WTC11 (cell line): ENCODE results near the gene PPP1R16B. TPM values are rescaled to one million over a fixed set of nuclear protein-coding genes. Genes with fewer than 3 reads are reported as not detected.

ENCODE experiments used
- ATAC-seq: fragments of 200-7000 bp; cut with Tn5 transposase; 2 replicates; pipeline ENCODE4 v1.10.0; 2021; ENCODE audit warnings: mild to moderate bottlenecking, moderate library complexity
- CTCF ChIA-PET: fragments of 300-600 bp; sonication (Branson Sonifier 250); formaldehyde crosslinking; loops from one replicate; lab custom pipeline; 2021; ENCODE audit warnings: antibody characterized with exemption; lab: Charles Lee
- POLR2A ChIA-PET: fragments of 350-600 bp; sonication (Branson Sonifier 250); formaldehyde crosslinking; loops from one replicate; lab custom pipeline; 2021; ENCODE audit warnings: antibody characterized with exemption; lab: Charles Lee
- DNase-seq: peaks from one replicate; pipeline ENCODE4 v3.0.0; 2021; ENCODE audit warnings: low spot score
- H3K27ac Mint-ChIP-seq: 2 replicates; pipeline ENCODE4 v1.8.0; 2021; ENCODE audit warnings: mixed read lengths
- H3K27me3 Mint-ChIP-seq: 2 replicates; pipeline ENCODE4 v1.8.0; 2021; ENCODE audit warnings: low read depth, mild to moderate bottlenecking, moderate library complexity, mixed read lengths
- H3K36me3 Mint-ChIP-seq: 2 replicates; pipeline ENCODE4 v1.8.0; 2021; ENCODE audit warnings: mixed read lengths
- H3K4me1 Mint-ChIP-seq: 2 replicates; pipeline ENCODE4 v1.8.0; 2022; ENCODE audit warnings: mixed read lengths
- H3K4me3 Mint-ChIP-seq: 2 replicates; pipeline ENCODE4 v1.8.0; 2021; ENCODE audit warnings: mild to moderate bottlenecking, moderate library complexity, mixed read lengths
- H3K9me3 Mint-ChIP-seq: 2 replicates; pipeline ENCODE4 v1.8.0; 2021; ENCODE audit warnings: mixed read lengths
- ARID4B ChIP-seq: sonication (generic); formaldehyde crosslinking; IDR thresholded peaks from 2 replicates; pipeline ENCODE4 v1.8.0; 2023; ENCODE audit warnings: missing genetic modification reagents, mild to moderate bottlenecking, borderline replicate concordance
- OVOL2 ChIP-seq: fragments of 250-450 bp; sonication (Bioruptor Pico); IDR thresholded peaks from 2 replicates; pipeline ENCODE4 v1.9.0; 2021; ENCODE audit warnings: mild to moderate bottlenecking, borderline replicate concordance
- PRDM15 ChIP-seq: sonication (generic); formaldehyde crosslinking; IDR thresholded peaks from 2 replicates; pipeline ENCODE4 v1.8.0; 2022; ENCODE audit warnings: missing genetic modification reagents
- STAT6 ChIP-seq: sonication (generic); formaldehyde crosslinking; conservative IDR thresholded peaks from 2 replicates; pipeline ENCODE4 v1.8.1; 2023; ENCODE audit warnings: mild to moderate bottlenecking, low read depth, missing genetic modification reagents, moderate library complexity
- TP53 ChIP-seq: sonication (generic); formaldehyde crosslinking; IDR thresholded peaks from 2 replicates; pipeline ENCODE4 v1.8.1; 2023; ENCODE audit warnings: mild to moderate bottlenecking, missing genetic modification reagents
- ZBTB21 ChIP-seq: sonication (generic); formaldehyde crosslinking; IDR thresholded peaks from 2 replicates; pipeline ENCODE4 v1.8.1; 2023; ENCODE audit warnings: mild to moderate bottlenecking, missing genetic modification reagents, borderline replicate concordance
- ZNF138 ChIP-seq: sonication (generic); formaldehyde crosslinking; conservative IDR thresholded peaks from 2 replicates; pipeline ENCODE4 v1.8.1; 2022; ENCODE audit warnings: mild to moderate bottlenecking, moderate library complexity, missing genetic modification reagents
- ZNF263 ChIP-seq: sonication (generic); formaldehyde crosslinking; IDR thresholded peaks from 2 replicates; pipeline ENCODE4 v1.8.1; 2022; ENCODE audit warnings: low read depth, mild to moderate bottlenecking, moderate library complexity, missing genetic modification reagents
- ZNF416 ChIP-seq: fragments of 250-450 bp; sonication (Bioruptor Pico); IDR thresholded peaks from 2 replicates; pipeline ENCODE4 v1.9.0; 2021; ENCODE audit warnings: mild to moderate bottlenecking, inconsistent platforms
- total RNA-seq: library from RNA; stranded (reverse); gene quantifications from 3 replicates; pipeline ENCODE4 v1.2.3, GENCODE V29; 2021
- TF ChIP-seq, protein P1 (sequence below): fragments of 250-450 bp; sonication (Bioruptor Pico); IDR thresholded peaks from 2 replicates; pipeline ENCODE4 v1.9.0; 2021; ENCODE audit warnings: mild to moderate bottlenecking
- TF ChIP-seq, protein P2 (sequence below): fragments of 250-450 bp; sonication (Bioruptor Pico); IDR thresholded peaks from 2 replicates; pipeline ENCODE4 v1.9.0; 2021; ENCODE audit warnings: mild to moderate bottlenecking, borderline replicate concordance
- TF ChIP-seq, protein P3 (sequence below): fragments of 250-450 bp; sonication (Bioruptor Pico); IDR thresholded peaks from 2 replicates; pipeline ENCODE4 v2.1.2; 2022; ENCODE audit warnings: mild to moderate bottlenecking, moderate library complexity

PPP1R16B gene
- total RNA-seq, 1 experiment from 2014 or later: 12.0 TPM

DNA sequence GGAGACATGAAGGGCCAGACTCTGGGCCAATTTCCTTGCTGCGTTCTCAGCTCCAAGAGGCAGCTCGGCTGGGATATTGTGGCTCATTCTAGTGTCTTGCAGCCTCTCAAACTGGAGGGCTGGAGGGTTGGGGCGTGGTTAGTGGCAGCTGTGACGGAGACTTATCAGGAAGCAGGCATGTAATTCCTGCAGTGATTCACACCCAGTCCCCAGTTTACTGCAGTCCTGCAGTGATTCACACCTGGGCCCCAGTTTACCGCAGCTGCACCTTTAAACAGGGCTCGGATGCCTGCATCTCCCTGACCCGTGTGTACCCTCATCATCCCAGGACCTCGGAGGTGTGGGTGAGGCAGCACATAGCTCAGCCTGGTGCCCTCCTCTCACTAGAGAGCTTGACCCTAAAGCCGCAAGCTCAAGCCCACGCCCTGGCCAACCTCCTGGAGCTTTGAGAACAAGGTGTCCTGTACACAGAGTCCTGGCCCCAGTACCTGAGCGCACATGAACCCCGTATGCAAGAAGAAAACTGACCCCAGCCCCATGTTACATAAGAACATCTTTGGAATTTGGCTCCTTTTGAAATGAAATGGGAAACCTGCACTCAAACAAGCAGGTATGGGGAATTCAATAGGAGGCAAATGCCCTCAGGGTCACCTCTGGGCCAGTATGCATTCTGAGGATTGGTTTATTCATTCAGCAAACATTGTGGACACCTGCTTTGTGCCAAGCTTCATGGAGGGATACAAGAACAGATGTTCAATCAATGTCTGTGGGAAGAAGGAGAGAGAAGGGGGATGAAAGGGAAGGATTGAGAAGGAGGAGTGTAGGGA, 65.4 kb downstream of the PPP1R16B start:
- H3K27me3 Mint-ChIP-seq: no peaks in the 10 kb centered on the region; the same call in 1 of the 2 replicates
- peak overlapping the region; percentile 93 for H3K27ac Mint-ChIP-seq
- H3K4me1 Mint-ChIP-seq: peaks cover 39% of the 10 kb centered on the region
- peak; percentile 42 for ATAC-seq
- ChIA-PET POLR2A (no interaction called here), CTCF (interaction anchor here (1.3 to 1.6 kb wide), 2 partner anchors 10 to 22 kb away, joined by 6 read pairs; no protein-coding TSS in a partner anchor)
- 0 out of 2 replicates have a peak, but pooled peaks cover 3% of the 10 kb centered on the region for H3K36me3 Mint-ChIP-seq
- H3K4me3 Mint-ChIP-seq: no peak overlapping the region
- H3K9me3 Mint-ChIP-seq: no peaks in the 10 kb centered on the region; the same call in 1 of the 2 replicates
- no peak for TF ChIP-seq TP53 (CRISPR knock-in tag)
- TF ChIP-seq ZNF263 (CRISPR knock-in tag): no peak
- TF ChIP-seq, protein P1, sequence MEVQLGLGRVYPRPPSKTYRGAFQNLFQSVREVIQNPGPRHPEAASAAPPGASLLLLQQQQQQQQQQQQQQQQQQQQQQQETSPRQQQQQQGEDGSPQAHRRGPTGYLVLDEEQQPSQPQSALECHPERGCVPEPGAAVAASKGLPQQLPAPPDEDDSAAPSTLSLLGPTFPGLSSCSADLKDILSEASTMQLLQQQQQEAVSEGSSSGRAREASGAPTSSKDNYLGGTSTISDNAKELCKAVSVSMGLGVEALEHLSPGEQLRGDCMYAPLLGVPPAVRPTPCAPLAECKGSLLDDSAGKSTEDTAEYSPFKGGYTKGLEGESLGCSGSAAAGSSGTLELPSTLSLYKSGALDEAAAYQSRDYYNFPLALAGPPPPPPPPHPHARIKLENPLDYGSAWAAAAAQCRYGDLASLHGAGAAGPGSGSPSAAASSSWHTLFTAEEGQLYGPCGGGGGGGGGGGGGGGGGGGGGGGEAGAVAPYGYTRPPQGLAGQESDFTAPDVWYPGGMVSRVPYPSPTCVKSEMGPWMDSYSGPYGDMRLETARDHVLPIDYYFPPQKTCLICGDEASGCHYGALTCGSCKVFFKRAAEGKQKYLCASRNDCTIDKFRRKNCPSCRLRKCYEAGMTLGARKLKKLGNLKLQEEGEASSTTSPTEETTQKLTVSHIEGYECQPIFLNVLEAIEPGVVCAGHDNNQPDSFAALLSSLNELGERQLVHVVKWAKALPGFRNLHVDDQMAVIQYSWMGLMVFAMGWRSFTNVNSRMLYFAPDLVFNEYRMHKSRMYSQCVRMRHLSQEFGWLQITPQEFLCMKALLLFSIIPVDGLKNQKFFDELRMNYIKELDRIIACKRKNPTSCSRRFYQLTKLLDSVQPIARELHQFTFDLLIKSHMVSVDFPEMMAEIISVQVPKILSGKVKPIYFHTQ (CRISPR knock-in tag): no peak
- TF ChIP-seq, protein P2, sequence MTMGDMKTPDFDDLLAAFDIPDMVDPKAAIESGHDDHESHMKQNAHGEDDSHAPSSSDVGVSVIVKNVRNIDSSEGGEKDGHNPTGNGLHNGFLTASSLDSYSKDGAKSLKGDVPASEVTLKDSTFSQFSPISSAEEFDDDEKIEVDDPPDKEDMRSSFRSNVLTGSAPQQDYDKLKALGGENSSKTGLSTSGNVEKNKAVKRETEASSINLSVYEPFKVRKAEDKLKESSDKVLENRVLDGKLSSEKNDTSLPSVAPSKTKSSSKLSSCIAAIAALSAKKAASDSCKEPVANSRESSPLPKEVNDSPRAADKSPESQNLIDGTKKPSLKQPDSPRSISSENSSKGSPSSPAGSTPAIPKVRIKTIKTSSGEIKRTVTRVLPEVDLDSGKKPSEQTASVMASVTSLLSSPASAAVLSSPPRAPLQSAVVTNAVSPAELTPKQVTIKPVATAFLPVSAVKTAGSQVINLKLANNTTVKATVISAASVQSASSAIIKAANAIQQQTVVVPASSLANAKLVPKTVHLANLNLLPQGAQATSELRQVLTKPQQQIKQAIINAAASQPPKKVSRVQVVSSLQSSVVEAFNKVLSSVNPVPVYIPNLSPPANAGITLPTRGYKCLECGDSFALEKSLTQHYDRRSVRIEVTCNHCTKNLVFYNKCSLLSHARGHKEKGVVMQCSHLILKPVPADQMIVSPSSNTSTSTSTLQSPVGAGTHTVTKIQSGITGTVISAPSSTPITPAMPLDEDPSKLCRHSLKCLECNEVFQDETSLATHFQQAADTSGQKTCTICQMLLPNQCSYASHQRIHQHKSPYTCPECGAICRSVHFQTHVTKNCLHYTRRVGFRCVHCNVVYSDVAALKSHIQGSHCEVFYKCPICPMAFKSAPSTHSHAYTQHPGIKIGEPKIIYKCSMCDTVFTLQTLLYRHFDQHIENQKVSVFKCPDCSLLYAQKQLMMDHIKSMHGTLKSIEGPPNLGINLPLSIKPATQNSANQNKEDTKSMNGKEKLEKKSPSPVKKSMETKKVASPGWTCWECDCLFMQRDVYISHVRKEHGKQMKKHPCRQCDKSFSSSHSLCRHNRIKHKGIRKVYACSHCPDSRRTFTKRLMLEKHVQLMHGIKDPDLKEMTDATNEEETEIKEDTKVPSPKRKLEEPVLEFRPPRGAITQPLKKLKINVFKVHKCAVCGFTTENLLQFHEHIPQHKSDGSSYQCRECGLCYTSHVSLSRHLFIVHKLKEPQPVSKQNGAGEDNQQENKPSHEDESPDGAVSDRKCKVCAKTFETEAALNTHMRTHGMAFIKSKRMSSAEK (CRISPR knock-in tag): no peak
- TF ChIP-seq ZBTB21: no peak
- TF ChIP-seq, all 79 proteins: peak for 0
- no peak for DNase-seq

DNA sequence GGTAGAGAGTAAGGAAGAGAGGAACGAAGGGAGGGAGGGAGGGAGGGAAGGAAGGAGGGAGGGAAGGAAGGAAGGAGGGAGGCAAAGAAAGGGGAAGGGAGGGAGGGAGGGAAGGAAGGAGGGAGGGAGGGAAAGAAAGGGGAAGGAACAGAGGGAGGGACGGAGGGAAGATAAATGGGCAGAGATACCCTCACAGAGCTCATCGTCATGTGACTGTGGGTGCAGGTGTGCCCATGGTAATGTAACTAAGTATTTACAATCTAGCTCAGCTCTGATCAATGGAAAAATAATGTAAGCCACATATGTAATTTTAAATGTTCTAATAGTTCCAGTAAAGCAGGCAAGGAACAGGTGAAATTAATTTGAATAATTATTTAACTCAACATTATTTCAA, 66.1 kb downstream of the PPP1R16B start:
- ATAC-seq: no peak
- POLR2A ChIA-PET: no interaction called here
- TF ChIP-seq PRDM15 (CRISPR knock-in tag) (no peak), OVOL2 (CRISPR knock-in tag) (no peak), ARID4B (CRISPR knock-in tag) (no peak), STAT6 (CRISPR knock-in tag) (no peak), ZNF138 (CRISPR knock-in tag) (no peak), ZNF416 (CRISPR knock-in tag) (no peak)
- TF ChIP-seq, protein P3, sequence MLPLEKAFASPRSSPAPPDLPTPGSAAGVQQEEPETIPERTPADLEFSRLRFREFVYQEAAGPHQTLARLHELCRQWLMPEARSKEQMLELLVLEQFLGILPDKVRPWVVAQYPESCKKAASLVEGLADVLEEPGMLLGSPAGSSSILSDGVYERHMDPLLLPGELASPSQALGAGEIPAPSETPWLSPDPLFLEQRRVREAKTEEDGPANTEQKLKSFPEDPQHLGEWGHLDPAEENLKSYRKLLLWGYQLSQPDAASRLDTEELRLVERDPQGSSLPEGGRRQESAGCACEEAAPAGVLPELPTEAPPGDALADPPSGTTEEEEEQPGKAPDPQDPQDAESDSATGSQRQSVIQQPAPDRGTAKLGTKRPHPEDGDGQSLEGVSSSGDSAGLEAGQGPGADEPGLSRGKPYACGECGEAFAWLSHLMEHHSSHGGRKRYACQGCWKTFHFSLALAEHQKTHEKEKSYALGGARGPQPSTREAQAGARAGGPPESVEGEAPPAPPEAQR (CRISPR knock-in tag): no peak

More for the DNA sequence above, 66.1 kb downstream of the PPP1R16B start:
- H3K27ac Mint-ChIP-seq: no peak overlapping the region
- H3K36me3 Mint-ChIP-seq: 0 out of 2 replicates have a peak, but pooled peaks cover 3% of the 10 kb centered on the region
- H3K4me1 Mint-ChIP-seq: peaks cover 39% of the 10 kb centered on the region
- CTCF ChIA-PET: interaction anchor here (1.3 to 1.6 kb wide), 2 partner anchors 11 to 22 kb away, joined by 6 read pairs; no protein-coding TSS in a partner anchor
- no peak for DNase-seq
- no peaks in the 10 kb centered on the region; the same call in 1 of the 2 replicates for H3K27me3 Mint-ChIP-seq
- no peak overlapping the region for H3K4me3 Mint-ChIP-seq
- H3K9me3 Mint-ChIP-seq: no peaks in the 10 kb centered on the region; the same call in 1 of the 2 replicates
